Measurements from ENCODE around the gene MAGI1.

DNA sequence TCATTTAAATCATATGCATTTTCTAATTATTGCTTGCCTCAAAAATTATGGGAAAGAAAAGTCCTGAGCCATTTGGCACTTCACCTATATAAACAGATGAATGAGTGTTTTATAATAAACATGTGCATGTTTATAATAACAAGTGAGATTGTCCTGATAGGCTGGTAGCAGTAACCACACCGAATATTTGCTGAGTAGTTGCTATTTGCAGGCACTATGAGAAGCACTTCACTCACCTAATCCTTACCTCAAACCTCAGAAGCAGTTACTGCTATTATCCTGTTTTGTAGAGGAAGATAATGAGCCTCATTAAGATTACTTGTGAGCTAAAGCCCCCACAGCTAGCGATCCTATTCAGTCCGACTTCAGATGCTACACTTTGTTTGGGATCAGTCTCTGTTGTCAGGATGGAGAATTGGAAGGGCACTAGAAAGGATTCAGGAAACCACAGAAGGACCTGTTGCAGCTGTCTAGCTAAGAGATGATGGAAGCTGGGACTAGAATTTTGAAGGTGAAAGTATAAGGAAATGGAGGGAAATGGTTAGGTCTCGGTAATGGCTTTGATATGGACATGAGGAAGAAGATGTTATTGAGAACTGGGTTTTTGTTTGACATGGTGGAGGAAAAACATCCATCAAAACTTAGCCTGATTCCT is 28.4 kb upstream of the MAGI1 start:
- TF ChIP-seq, protein P1, sequence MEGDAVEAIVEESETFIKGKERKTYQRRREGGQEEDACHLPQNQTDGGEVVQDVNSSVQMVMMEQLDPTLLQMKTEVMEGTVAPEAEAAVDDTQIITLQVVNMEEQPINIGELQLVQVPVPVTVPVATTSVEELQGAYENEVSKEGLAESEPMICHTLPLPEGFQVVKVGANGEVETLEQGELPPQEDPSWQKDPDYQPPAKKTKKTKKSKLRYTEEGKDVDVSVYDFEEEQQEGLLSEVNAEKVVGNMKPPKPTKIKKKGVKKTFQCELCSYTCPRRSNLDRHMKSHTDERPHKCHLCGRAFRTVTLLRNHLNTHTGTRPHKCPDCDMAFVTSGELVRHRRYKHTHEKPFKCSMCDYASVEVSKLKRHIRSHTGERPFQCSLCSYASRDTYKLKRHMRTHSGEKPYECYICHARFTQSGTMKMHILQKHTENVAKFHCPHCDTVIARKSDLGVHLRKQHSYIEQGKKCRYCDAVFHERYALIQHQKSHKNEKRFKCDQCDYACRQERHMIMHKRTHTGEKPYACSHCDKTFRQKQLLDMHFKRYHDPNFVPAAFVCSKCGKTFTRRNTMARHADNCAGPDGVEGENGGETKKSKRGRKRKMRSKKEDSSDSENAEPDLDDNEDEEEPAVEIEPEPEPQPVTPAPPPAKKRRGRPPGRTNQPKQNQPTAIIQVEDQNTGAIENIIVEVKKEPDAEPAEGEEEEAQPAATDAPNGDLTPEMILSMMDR (IDR thresholded peaks at IDR 0.05), result no peak
- no peak for TF ChIP-seq POLR2A (IDR thresholded peaks at IDR 0.05)

Data from uterus (tissue), 2 donors.